Tibial artery (tissue), 4 donors: ENCODE measurements around the gene DLGAP1.

Source experiments
- DNase-seq, 2 donors: peaks; one replicate each; pipeline ENCODE4 v3.0.0-alpha.2; 2019
- H3K27ac ChIP-seq, 2 donors: fragments of 200-600 bp; sonication (generic) in 1 of 2; 1 replicate in 1 of 2; 2 replicates in 1 of 2; pipeline ENCODE4 v1.5.1; 2018 to 2019; ENCODE audit warnings: mild to moderate bottlenecking in 1 of 2
- H3K27me3 ChIP-seq, 2 donors: fragments of 200-600 bp; sonication (generic) in 1 of 2; one replicate each; pipeline versions ENCODE4 v1.5.1 to v1.6.0; 2016 to 2019
- H3K36me3 ChIP-seq, 3 donors: fragments of 200-600 bp; sonication (generic) in 2 of 3; one replicate each; pipeline ENCODE4 v1.5.1; 2016 to 2019; ENCODE audit warnings: mild to moderate bottlenecking in 2 of 3
- H3K4me1 ChIP-seq, 4 donors: fragments of 200-600 bp; sonication (generic) in 2 of 4; 1 replicate in 3 of 4; 2 replicates in 1 of 4; pipeline ENCODE4 v1.5.1; 2016 to 2019
- H3K4me3 ChIP-seq, 2 donors: fragments of 200-600 bp; sonication (generic) in 1 of 2; 1 replicate in 1 of 2; 2 replicates in 1 of 2; pipeline ENCODE4 v1.5.1; 2018 to 2019; ENCODE audit warnings: mild to moderate bottlenecking in 2 of 2
- H3K9me3 ChIP-seq, 3 donors: fragments of 200-600 bp; sonication (generic) in 1 of 3; one replicate each; pipeline ENCODE4 v1.5.1; 2016 to 2019
- CTCF ChIP-seq, 2 experiments: fragments of 200-600 bp in 1 of 2; fragments of 450-650 bp in 1 of 2; IDR thresholded peaks; one replicate each; pipeline ENCODE4 v1.5.1; 2017 to 2019; ENCODE audit warnings: antibody characterized with exemption in 2 of 2, mild to moderate bottlenecking in 1 of 2, moderate library complexity in 1 of 2
- intact Hi-C: fragments of 100-400 bp; cut with DNase I; formaldehyde crosslinking; loops from one replicate; pipeline ENCODE4 v1.15.0; 2023; ENCODE audit warnings: low total_unique reads

Gene DLGAP1

GRCh38 chr18:4241090-4241617 is 214.0 kb downstream of the DLGAP1 start:
- no peaks in the 10 kb centered on the region for H3K9me3 ChIP-seq
- no peaks in the 10 kb centered on the region for H3K27me3 ChIP-seq
- no peak overlapping the region for H3K27ac ChIP-seq
- intact Hi-C loops, result no loop called here
- no peaks in the 10 kb centered on the region for H3K36me3 ChIP-seq
- no peak for DNase-seq
- H3K4me3 ChIP-seq, result no peak overlapping the region
- TF ChIP-seq CTCF (IDR thresholded peaks at IDR 0.05), result no peak
- no peaks in the 10 kb centered on the region for H3K4me1 ChIP-seq

GRCh38 chr18:4238966-4239365 is 216.1 kb downstream of the DLGAP1 start:
- Histone ChIP-seq H3K4me3 (no peak overlapping the region), H3K27ac (no peak overlapping the region), H3K27me3 (no peaks in the 10 kb centered on the region), H3K36me3 (no peaks in the 10 kb centered on the region), H3K9me3 (no peaks in the 10 kb centered on the region), H3K4me1 (no peaks in the 10 kb centered on the region)
- TF ChIP-seq CTCF (IDR thresholded peaks at IDR 0.05), result no peak
- DNase-seq, result no peak
- intact Hi-C loops, result no loop called here

- no peaks in the 10 kb centered on the region for H3K4me1 ChIP-seq
- DNase-seq, result no peak
- no peaks in the 10 kb centered on the region for H3K27me3 ChIP-seq
- H3K9me3 ChIP-seq, result no peaks in the 10 kb centered on the region
- no peaks in the 10 kb centered on the region for H3K36me3 ChIP-seq
- intact Hi-C loops, result no loop called here
- H3K27ac ChIP-seq, result no peak overlapping the region
- no peak for TF ChIP-seq CTCF (IDR thresholded peaks at IDR 0.05)
- no peak overlapping the region for H3K4me3 ChIP-seq
These were observed 217.5 kb downstream of the DLGAP1 start for GRCh38 chr18:4237664-4238041.

- Histone ChIP-seq H3K4me3 (no peak overlapping the region), H3K27ac (no peak overlapping the region), H3K9me3 (no peaks in the 10 kb centered on the region), H3K27me3 (no peaks in the 10 kb centered on the region), H3K4me1 (no peaks in the 10 kb centered on the region), H3K36me3 (no peaks in the 10 kb centered on the region)
- intact Hi-C loops, result no loop called here
- TF ChIP-seq CTCF (IDR thresholded peaks at IDR 0.05), result no peak
- DNase-seq, result no peak
These were observed 218.0 kb downstream of the DLGAP1 start for GRCh38 chr18:4236940-4237663.

- Histone ChIP-seq H3K9me3 (no peaks in the 10 kb centered on the region), H3K27ac (no peak overlapping the region), H3K4me3 (no peak overlapping the region), H3K27me3 (no peaks in the 10 kb centered on the region), H3K36me3 (no peaks in the 10 kb centered on the region), H3K4me1 (no peaks in the 10 kb centered on the region)
- DNase-seq, result no peak
- TF ChIP-seq CTCF (IDR thresholded peaks at IDR 0.05), result no peak
- intact Hi-C loops, result no loop called here
These were observed 221.6 kb downstream of the DLGAP1 start for GRCh38 chr18:4233468-4233867.
